Activated B cell treated with CpG ODN at 0.5 μM for 24 hours (primary cell): Measurements from ENCODE around the gene RABAC1. TPM values are rescaled to one million over a fixed set of nuclear protein-coding genes. Genes with fewer than 3 reads are reported as not detected.
"Not testable (repeated sequence)": the region's sequence is repeated elsewhere in the genome, so short reads cannot be mapped to it uniquely, and the experiment has no call there.

Experiments
- ATAC-seq: fragments of 200-7000 bp; cut with Tn5 transposase; one replicate; pipeline ENCODE4 v1.10.0; 2021; ENCODE audit warnings: low read depth, mild to moderate bottlenecking, moderate library complexity
- CTCF ChIA-PET: fragments of 350-600 bp; sonication (Branson Sonifier 250); formaldehyde crosslinking; loops from one replicate; lab custom pipeline; 2021; ENCODE audit warnings: antibody characterized with exemption; lab: Charles Lee
- POLR2A ChIA-PET: fragments of 350-600 bp; sonication (Branson Sonifier 250); formaldehyde crosslinking; loops from one replicate; lab custom pipeline; 2021; ENCODE audit warnings: antibody characterized with exemption; lab: Charles Lee
- DNase-seq: peaks from one replicate; pipeline ENCODE4 v3.0.0; 2022
- H3K27ac Mint-ChIP-seq: one replicate; pipeline ENCODE4 v1.8.0; 2020; ENCODE audit warnings: mixed read lengths
- H3K27me3 Mint-ChIP-seq: one replicate; pipeline ENCODE4 v1.8.0; 2021; ENCODE audit warnings: mixed read lengths
- H3K36me3 Mint-ChIP-seq: one replicate; pipeline ENCODE4 v1.8.0; 2021; ENCODE audit warnings: low read depth, mixed read lengths
- H3K4me1 Mint-ChIP-seq: one replicate; pipeline ENCODE4 v1.8.0; 2021; ENCODE audit warnings: mixed read lengths
- H3K4me3 Mint-ChIP-seq: one replicate; pipeline ENCODE4 v1.8.0; 2020; ENCODE audit warnings: mild to moderate bottlenecking, mixed read lengths
- H3K9me3 Mint-ChIP-seq: one replicate; pipeline ENCODE4 v1.8.0; 2020; ENCODE audit warnings: mixed read lengths
- intact Hi-C: fragments of 100-400 bp; cut with micrococcal nuclease; formaldehyde crosslinking; loops from one replicate; pipeline ENCODE4 v1.15.1; 2024
- total RNA-seq: library from RNA; stranded (reverse); gene quantifications from 2 replicates; pipeline ENCODE4 v1.2.3, GENCODE V29; 2022
- TF ChIP-seq, protein P1 (sequence below): fragments of 200-600 bp; IDR thresholded peaks from one replicate; pipeline ENCODE4 v1.8.0; 2022; ENCODE audit warnings: antibody characterized with exemption, mild to moderate bottlenecking

RABAC1 gene
- total RNA-seq, 1 donor from 2014 or later = 102 TPM

DNA sequence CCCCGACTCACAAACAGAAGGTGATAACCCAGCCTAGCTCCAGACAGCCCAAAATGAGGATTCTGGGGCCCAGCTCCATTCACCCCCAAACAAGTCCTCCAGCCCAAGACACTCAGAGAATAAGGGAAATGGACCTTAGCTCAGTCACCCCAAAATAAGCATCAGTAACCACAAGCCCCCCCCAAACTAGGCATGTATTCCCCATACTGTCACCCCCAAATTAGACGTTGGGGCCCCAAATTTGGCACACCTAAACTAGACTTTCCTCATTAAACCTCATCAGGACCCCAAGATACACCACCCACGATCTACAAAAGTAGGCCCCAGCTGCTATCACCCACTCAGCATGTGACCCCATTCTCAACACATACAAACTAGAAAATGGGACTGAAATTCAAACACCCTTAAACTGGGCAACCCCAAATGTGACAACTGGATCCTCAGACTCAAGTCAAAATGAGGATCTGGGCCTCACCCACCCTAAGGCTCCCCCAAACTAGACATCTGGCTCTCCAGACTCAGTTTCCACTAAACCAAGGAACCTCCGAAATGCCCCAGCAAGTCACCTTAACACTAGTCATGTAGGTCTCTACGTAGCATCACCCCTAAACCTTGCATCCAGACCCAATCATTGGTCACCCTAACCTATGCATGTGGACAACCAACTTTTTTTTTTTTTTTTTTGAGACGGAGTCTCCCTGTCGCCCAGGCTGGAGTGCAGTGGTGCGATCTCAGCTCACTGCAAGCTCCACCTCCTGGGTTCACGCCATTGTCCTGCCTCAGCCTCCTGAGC lies 17.5 kb downstream of the RABAC1 start:
- TF ChIP-seq, protein P1, sequence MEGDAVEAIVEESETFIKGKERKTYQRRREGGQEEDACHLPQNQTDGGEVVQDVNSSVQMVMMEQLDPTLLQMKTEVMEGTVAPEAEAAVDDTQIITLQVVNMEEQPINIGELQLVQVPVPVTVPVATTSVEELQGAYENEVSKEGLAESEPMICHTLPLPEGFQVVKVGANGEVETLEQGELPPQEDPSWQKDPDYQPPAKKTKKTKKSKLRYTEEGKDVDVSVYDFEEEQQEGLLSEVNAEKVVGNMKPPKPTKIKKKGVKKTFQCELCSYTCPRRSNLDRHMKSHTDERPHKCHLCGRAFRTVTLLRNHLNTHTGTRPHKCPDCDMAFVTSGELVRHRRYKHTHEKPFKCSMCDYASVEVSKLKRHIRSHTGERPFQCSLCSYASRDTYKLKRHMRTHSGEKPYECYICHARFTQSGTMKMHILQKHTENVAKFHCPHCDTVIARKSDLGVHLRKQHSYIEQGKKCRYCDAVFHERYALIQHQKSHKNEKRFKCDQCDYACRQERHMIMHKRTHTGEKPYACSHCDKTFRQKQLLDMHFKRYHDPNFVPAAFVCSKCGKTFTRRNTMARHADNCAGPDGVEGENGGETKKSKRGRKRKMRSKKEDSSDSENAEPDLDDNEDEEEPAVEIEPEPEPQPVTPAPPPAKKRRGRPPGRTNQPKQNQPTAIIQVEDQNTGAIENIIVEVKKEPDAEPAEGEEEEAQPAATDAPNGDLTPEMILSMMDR = no peak
- H3K36me3 Mint-ChIP-seq = no peaks in the 10 kb centered on the region
- intact Hi-C loops = no loop called here
- H3K9me3 Mint-ChIP-seq = no peaks in the 10 kb centered on the region
- peak overlapping the region; percentile 83 for H3K27ac Mint-ChIP-seq
- H3K4me1 Mint-ChIP-seq = peaks cover 66% of the 10 kb centered on the region
- ATAC-seq (no peak), DNase-seq (no peak)
- H3K4me3 Mint-ChIP-seq = peak overlapping the region; percentile 89
- CTCF ChIA-PET = interaction anchor here (1.0 kb wide), 1 partner anchor 10 kb away, joined by 3 read pairs; no protein-coding TSS in a partner anchor
- POLR2A ChIA-PET = interaction anchor here (0.6 to 10.0 kb wide), 5 partner anchors 57 to 1506 kb away, joined by 5 to 189 read pairs (median 12); partner anchors contain the start of genes ARHGEF1 and CD79A
- H3K27me3 Mint-ChIP-seq = no peaks in the 10 kb centered on the region

DNA sequence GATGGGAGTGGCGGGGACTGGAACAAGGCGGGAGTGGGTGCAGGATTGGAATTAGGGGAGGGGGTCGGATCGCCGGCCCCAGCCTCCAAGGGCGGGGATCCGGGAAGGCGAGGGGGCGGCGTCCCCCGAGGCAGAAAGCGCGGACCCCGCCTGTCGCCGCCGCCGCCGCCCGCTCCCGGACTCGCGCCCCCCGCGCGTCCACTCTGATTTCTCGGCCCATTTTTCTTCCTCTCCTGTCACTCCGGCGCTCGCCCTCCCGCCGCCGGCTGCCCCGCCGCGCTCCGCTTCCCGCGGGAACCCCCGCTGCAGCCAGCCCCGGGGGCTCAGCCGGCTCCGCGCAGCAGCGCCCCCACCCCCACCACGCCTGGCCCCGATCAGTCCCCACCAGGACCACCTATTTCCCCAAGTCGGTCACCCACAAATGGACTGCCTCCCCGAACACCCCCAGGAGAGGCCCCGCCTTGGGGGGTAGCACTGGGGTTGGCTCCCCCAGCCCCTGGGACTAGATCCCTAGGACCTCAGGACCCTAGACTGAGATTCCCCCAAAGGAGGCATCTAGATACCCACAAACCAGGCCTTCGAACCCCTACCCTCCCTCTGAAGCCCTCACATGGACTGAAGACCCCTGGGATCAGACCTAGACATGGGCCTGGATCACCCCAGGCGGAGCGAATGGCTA lies 18.3 kb downstream of the RABAC1 start:
- ChIA-PET POLR2A (interaction anchor here (0.6 to 10.0 kb wide), 4 partner anchors 57 to 1505 kb away, joined by 7 to 189 read pairs (median 49); partner anchors contain the start of genes ARHGEF1, CD79A and RPS19), CTCF (interaction anchor here (1.0 kb wide), 1 partner anchor 11 kb away, joined by 3 read pairs; no protein-coding TSS in a partner anchor)
- Mint-ChIP-seq H3K27me3 (no peaks in the 10 kb centered on the region), H3K36me3 (no peaks in the 10 kb centered on the region), H3K4me3 (peak overlapping the region; percentile 89), H3K4me1 (peaks cover 66% of the 10 kb centered on the region), H3K9me3 (no peaks in the 10 kb centered on the region), H3K27ac (peak overlapping the region; percentile 87)
- intact Hi-C loops = no loop called here
- no peak for ATAC-seq
- DNase-seq = no peak
- TF ChIP-seq, protein P1 = no peak

DNA sequence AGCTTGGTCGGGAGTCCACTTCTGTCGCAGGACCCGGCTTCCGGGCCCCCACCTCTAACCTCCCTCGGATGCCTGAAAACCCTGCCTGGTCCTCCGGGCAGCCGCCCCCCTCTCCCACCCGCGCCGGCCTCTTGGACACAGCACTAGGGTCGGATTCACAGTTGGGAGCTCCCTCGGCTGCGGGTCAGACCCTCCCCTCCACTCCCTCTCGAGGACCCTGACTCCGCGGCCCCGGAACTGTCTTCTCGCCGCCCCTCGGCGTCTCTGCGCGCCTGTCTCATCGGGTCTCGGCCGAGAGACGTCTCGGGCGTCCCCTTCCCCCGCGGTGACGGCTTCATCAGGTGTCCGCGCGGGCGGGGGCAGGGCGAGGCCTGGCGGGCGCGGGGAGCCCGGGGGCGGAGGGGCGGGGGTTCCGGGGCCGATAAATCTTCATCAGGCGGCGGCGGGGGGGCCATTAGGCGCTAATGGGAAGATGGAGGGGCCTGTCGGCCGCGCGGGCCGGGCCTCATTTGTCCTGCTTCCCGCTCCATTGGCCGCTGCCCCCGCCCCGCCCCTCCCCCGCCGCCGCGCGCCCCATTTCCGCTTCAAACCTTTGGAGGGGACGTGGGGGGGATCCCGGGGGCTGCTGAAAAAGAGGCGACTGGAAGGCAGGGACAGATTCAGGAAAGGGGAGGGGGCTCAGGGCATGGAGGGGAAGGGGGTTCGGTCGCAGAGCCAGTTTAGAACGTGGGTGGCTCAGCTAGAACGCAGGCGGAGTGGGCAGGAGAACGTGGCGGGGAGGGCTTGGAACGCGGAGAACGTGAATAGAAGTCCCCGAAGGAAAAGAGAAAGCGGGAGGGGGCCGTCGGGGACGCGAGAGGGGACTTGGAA lies 19.0 kb downstream of the RABAC1 start:
- ChIA-PET CTCF (no interaction called here), POLR2A (interaction anchor here (0.6 to 10.0 kb wide), 4 partner anchors 56 to 145 kb away, joined by 4 to 189 read pairs (median 6); partner anchors contain the start of genes CD79A and RPS19)
- intact Hi-C loops = no loop called here
- peaks cover 63% of the 10 kb centered on the region for H3K4me1 Mint-ChIP-seq
- H3K27ac Mint-ChIP-seq = peak overlapping the region; percentile 87
- peak; percentile 50 for DNase-seq
- H3K4me3 Mint-ChIP-seq = peak overlapping the region; percentile 89
- no peaks in the 10 kb centered on the region for H3K36me3 Mint-ChIP-seq
- H3K27me3 Mint-ChIP-seq = no peaks in the 10 kb centered on the region
- TF ChIP-seq, protein P1 = no peak
- peak; percentile 51 for ATAC-seq
- H3K9me3 Mint-ChIP-seq = no peaks in the 10 kb centered on the region

DNA sequence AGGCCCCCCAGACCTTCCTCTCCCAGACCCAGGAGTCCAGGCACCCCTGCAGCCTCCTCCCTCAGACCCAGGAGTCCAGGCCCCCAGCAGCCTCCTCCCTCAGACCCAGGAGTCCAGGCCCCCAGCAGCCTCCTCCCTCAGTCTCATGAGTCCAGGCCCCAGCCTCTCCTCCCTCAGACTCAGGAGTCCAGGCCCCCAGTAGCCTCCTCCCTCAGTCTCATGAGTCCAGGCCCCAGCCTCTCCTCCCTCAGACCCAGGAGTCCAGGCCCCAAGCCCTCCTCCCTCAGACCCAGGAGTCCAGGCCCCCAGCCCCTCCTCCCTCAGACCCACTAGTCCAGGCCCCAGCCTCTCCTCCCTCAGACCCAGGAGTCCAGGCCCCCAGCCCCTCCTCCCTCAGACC lies 19.9 kb downstream of the RABAC1 start:
- H3K9me3 Mint-ChIP-seq, H3K27me3 Mint-ChIP-seq, ATAC-seq, H3K27ac Mint-ChIP-seq, CTCF ChIA-PET, intact Hi-C loops, H3K36me3 Mint-ChIP-seq, DNase-seq: not testable (repeated sequence)
- POLR2A ChIA-PET = interaction anchor here (1.7 to 10.0 kb wide), 2 partner anchors 64 to 79 kb away, joined by 8 to 189 read pairs; partner anchors contain the start of genes CD79A and RPS19
- Mint-ChIP-seq H3K4me3 (peak overlapping the region; percentile 11), H3K4me1 (peaks cover 63% of the 10 kb centered on the region)
